SJCRH30 (cell line): Measurements from ENCODE around the gene TENT5C. TPM values are rescaled to one million over a fixed set of nuclear protein-coding genes. Genes with fewer than 3 reads are reported as not detected.

Experiments
- DNase-seq, 2 experiments: peaks; one replicate each; pipeline ENCODE4 v3.0.0-alpha.2; 2015 to 2020
- H3K27ac ChIP-seq: fragments of 250-450 bp; sonication (Bioruptor Pico); 2 replicates; pipeline ENCODE4 v1.5.1; 2020; ENCODE audit warnings: mild to moderate bottlenecking, moderate library complexity
- H3K27me3 ChIP-seq: fragments of 250-450 bp; sonication (Bioruptor Pico); 2 replicates; pipeline ENCODE4 v1.5.1; 2020; ENCODE audit warnings: mild to moderate bottlenecking, moderate library complexity
- H3K36me3 ChIP-seq: fragments of 250-450 bp; sonication (Bioruptor Pico); 2 replicates; pipeline ENCODE4 v1.5.1; 2020; ENCODE audit warnings: mild to moderate bottlenecking, moderate library complexity
- H3K4me1 ChIP-seq: fragments of 250-450 bp; sonication (Bioruptor Pico); 2 replicates; pipeline ENCODE4 v1.5.1; 2020; ENCODE audit warnings: mild to moderate bottlenecking, moderate library complexity
- H3K4me3 ChIP-seq: fragments of 250-450 bp; sonication (Bioruptor Pico); 2 replicates; pipeline ENCODE4 v1.5.1; 2020; ENCODE audit warnings: mild to moderate bottlenecking, moderate library complexity
- H3K9me3 ChIP-seq: fragments of 250-450 bp; sonication (Bioruptor Pico); replicated peaks from 2 replicates; pipeline ENCODE4 v1.5.1; 2020; ENCODE audit warnings: mild to moderate bottlenecking, moderate library complexity
- total RNA-seq: library from RNA; depleted of rRNA; stranded (reverse); fragments of >200 nt; shearing (Covaris generic); gene quantifications from 2 replicates; pipeline ENCODE4 v1.2.3, GENCODE V29; 2014

TENT5C gene
- total RNA-seq, 1 experiment from 2014 or later: 0.79 TPM

GRCh38 chr1:117611121-117611601, 5.3 kb downstream of the TENT5C start:
- 0 out of 2 replicates have a peak, but pooled peaks cover 4% of the 10 kb centered on the region for H3K4me1 ChIP-seq
- no peaks in the 10 kb centered on the region for H3K9me3 ChIP-seq
- no peaks in the 10 kb centered on the region for H3K27me3 ChIP-seq
- H3K4me3 ChIP-seq: no peak overlapping the region
- H3K27ac ChIP-seq: no peak overlapping the region
- no peak for DNase-seq
- H3K36me3 ChIP-seq: no peaks in the 10 kb centered on the region

GRCh38 chr1:117611894-117612483, 6.1 kb downstream of the TENT5C start:
- no peaks in the 10 kb centered on the region for H3K27me3 ChIP-seq
- H3K4me1 ChIP-seq: 0 out of 2 replicates have a peak, but pooled peaks cover 4% of the 10 kb centered on the region
- no peak overlapping the region for H3K27ac ChIP-seq
- no peak for DNase-seq
- H3K36me3 ChIP-seq: no peaks in the 10 kb centered on the region
- H3K9me3 ChIP-seq: no peaks in the 10 kb centered on the region
- H3K4me3 ChIP-seq: no peak overlapping the region

- peak in 1 of 2 experiments; percentile 31 for DNase-seq
- H3K36me3 ChIP-seq: no peaks in the 10 kb centered on the region
- no peak overlapping the region for H3K27ac ChIP-seq
- 0 out of 2 replicates have a peak, but pooled peaks cover 4% of the 10 kb centered on the region for H3K4me1 ChIP-seq
- no peaks in the 10 kb centered on the region for H3K9me3 ChIP-seq
- no peak overlapping the region for H3K4me3 ChIP-seq
- H3K27me3 ChIP-seq: no peaks in the 10 kb centered on the region
These were observed 6.8 kb downstream of the TENT5C start for GRCh38 chr1:117612517-117613248.

- no peaks in the 10 kb centered on the region for H3K27me3 ChIP-seq
- H3K4me1 ChIP-seq: 0 out of 2 replicates have a peak, but pooled peaks cover 4% of the 10 kb centered on the region
- H3K9me3 ChIP-seq: no peaks in the 10 kb centered on the region
- H3K4me3 ChIP-seq: no peak overlapping the region
- no peak overlapping the region for H3K27ac ChIP-seq
- H3K36me3 ChIP-seq: no peaks in the 10 kb centered on the region
- DNase-seq: no peak
These were observed 7.6 kb downstream of the TENT5C start for GRCh38 chr1:117613249-117613968.

- H3K9me3 ChIP-seq: no peaks in the 10 kb centered on the region
- no peak overlapping the region for H3K27ac ChIP-seq
- DNase-seq: no peak
- no peak overlapping the region for H3K4me3 ChIP-seq
- 0 out of 2 replicates have a peak, but pooled peaks cover 8% of the 10 kb centered on the region for H3K4me1 ChIP-seq
- no peaks in the 10 kb centered on the region for H3K27me3 ChIP-seq
- H3K36me3 ChIP-seq: no peaks in the 10 kb centered on the region
These were observed 8.3 kb downstream of the TENT5C start for GRCh38 chr1:117613969-117614729.

- 0 out of 2 replicates have a peak, but pooled peaks cover 8% of the 10 kb centered on the region for H3K4me1 ChIP-seq
- no peak overlapping the region for H3K27ac ChIP-seq
- no peaks in the 10 kb centered on the region for H3K27me3 ChIP-seq
- H3K36me3 ChIP-seq: no peaks in the 10 kb centered on the region
- no peaks in the 10 kb centered on the region for H3K9me3 ChIP-seq
- DNase-seq: no peak
- no peak overlapping the region for H3K4me3 ChIP-seq
These were observed 9.6 kb downstream of the TENT5C start for GRCh38 chr1:117615474-117615873.

- H3K4me1 ChIP-seq: 0 out of 2 replicates have a peak, but pooled peaks cover 8% of the 10 kb centered on the region
- H3K27ac ChIP-seq: no peak overlapping the region
- no peaks in the 10 kb centered on the region for H3K9me3 ChIP-seq
- no peak overlapping the region for H3K4me3 ChIP-seq
- H3K27me3 ChIP-seq: no peaks in the 10 kb centered on the region
- no peaks in the 10 kb centered on the region for H3K36me3 ChIP-seq
- DNase-seq: no peak
These were observed 10.5 kb downstream of the TENT5C start for GRCh38 chr1:117616356-117616755.

- Histone ChIP-seq H3K4me1 (0 out of 2 replicates have a peak, but pooled peaks cover 8% of the 10 kb centered on the region), H3K9me3 (no peaks in the 10 kb centered on the region), H3K27me3 (no peaks in the 10 kb centered on the region), H3K27ac (no peak overlapping the region), H3K4me3 (no peak overlapping the region), H3K36me3 (no peaks in the 10 kb centered on the region)
- no peak for DNase-seq
These were observed 11.1 kb downstream of the TENT5C start for GRCh38 chr1:117616967-117617366.

GRCh38 chr1:117618450-117619122, 12.7 kb downstream of the TENT5C start:
- Histone ChIP-seq H3K27me3 (no peaks in the 10 kb centered on the region), H3K4me3 (no peak overlapping the region), H3K36me3 (no peaks in the 10 kb centered on the region), H3K4me1 (0 out of 2 replicates have a peak, but pooled peaks cover 4% of the 10 kb centered on the region), H3K27ac (no peak overlapping the region), H3K9me3 (no peaks in the 10 kb centered on the region)
- DNase-seq: no peak

GRCh38 chr1:117620440-117620839, 14.6 kb downstream of the TENT5C start:
- H3K4me3 ChIP-seq: no peak overlapping the region
- no peaks in the 10 kb centered on the region for H3K27me3 ChIP-seq
- H3K36me3 ChIP-seq: no peaks in the 10 kb centered on the region
- H3K27ac ChIP-seq: no peak overlapping the region
- no peak for DNase-seq
- no peaks in the 10 kb centered on the region for H3K9me3 ChIP-seq
- H3K4me1 ChIP-seq: 0 out of 2 replicates have a peak, but pooled peaks cover 4% of the 10 kb centered on the region

- H3K9me3 ChIP-seq: no peaks in the 10 kb centered on the region
- 0 out of 2 replicates have a peak, but pooled peaks cover 4% of the 10 kb centered on the region for H3K4me1 ChIP-seq
These were observed 15.5 kb downstream of the TENT5C start for GRCh38 chr1:117621316-117621715.

GRCh38 chr1:117622726-117623125, 16.9 kb downstream of the TENT5C start:
- H3K36me3 ChIP-seq: no peaks in the 10 kb centered on the region
- no peak overlapping the region for H3K27ac ChIP-seq
- no peak for DNase-seq
- H3K27me3 ChIP-seq: no peaks in the 10 kb centered on the region
- no peak overlapping the region for H3K4me3 ChIP-seq
- 0 out of 2 replicates have a peak, but pooled peaks cover 4% of the 10 kb centered on the region for H3K4me1 ChIP-seq
- H3K9me3 ChIP-seq: no peaks in the 10 kb centered on the region

More at GRCh38 chr1:117621316-117621715, 15.5 kb downstream of the TENT5C start:
- Histone ChIP-seq H3K27me3 (no peaks in the 10 kb centered on the region), H3K36me3 (no peaks in the 10 kb centered on the region), H3K27ac (no peak overlapping the region), H3K4me3 (no peak overlapping the region)
- DNase-seq: no peak

GRCh38 chr1:117623141-117623540, 17.3 kb downstream of the TENT5C start:
- Histone ChIP-seq H3K9me3 (no peaks in the 10 kb centered on the region; the same call in 1 of the 2 replicates), H3K27ac (no peak overlapping the region), H3K4me3 (no peak overlapping the region), H3K4me1 (0 out of 2 replicates have a peak, but pooled peaks cover 4% of the 10 kb centered on the region), H3K36me3 (no peaks in the 10 kb centered on the region), H3K27me3 (no peaks in the 10 kb centered on the region)
- DNase-seq: no peak
